Thoracic aorta (tissue), 2 donors: ENCODE data around the gene RAB39A. TPM values are rescaled to one million over a fixed set of nuclear protein-coding genes. Genes with fewer than 3 reads are reported as not detected.

Source experiments
- ATAC-seq: fragments of 150-250 bp; one replicate; pipeline ENCODE4 v1.8.0; 2017; ENCODE audit warnings: low read depth; ENCODE audit not compliant: insufficient number of reproducible peaks, low FRiP score
- DNase-seq: peaks from one replicate; pipeline ENCODE4 v3.0.0-alpha.2; 2020; ENCODE audit warnings: low spot score
- H3K27ac ChIP-seq, 2 donors: fragments of 200-600 bp; sonication (generic); 1 replicate in 1 of 2; 2 replicates in 1 of 2; pipeline ENCODE4 v1.5.1; 2016; ENCODE audit warnings: mild to moderate bottlenecking in 2 of 2, moderate library complexity in 2 of 2
- H3K27me3 ChIP-seq: fragments of 200-600 bp; sonication (generic); replicated peaks from 2 replicates; pipeline ENCODE4 v1.6.0; 2016; ENCODE audit warnings: mild to moderate bottlenecking; ENCODE audit not compliant: insufficient read depth
- H3K36me3 ChIP-seq: fragments of 200-600 bp; sonication (generic); one replicate; pipeline ENCODE4 v1.5.1; 2016
- H3K4me1 ChIP-seq, 2 donors: fragments of 200-600 bp; sonication (generic); 1 replicate in 1 of 2; 2 replicates in 1 of 2; pipeline versions ENCODE4 v1.5.1 to v1.6.0; 2016; ENCODE audit warnings: low read depth in 2 of 2, mild to moderate bottlenecking in 1 of 2; ENCODE audit not compliant: control insufficient read depth in 1 of 2
- H3K4me3 ChIP-seq: fragments of 200-600 bp; sonication (generic); 2 replicates; pipeline ENCODE4 v1.5.1; 2016; ENCODE audit warnings: mild to moderate bottlenecking
- H3K9me3 ChIP-seq: fragments of 200-600 bp; sonication (generic); 2 replicates; pipeline ENCODE4 v1.5.1; 2016
- CTCF ChIP-seq: fragments of 200-600 bp; sonication (generic); IDR thresholded peaks from one replicate; pipeline ENCODE4 v1.5.1; 2019; ENCODE audit warnings: antibody characterized with exemption
- total RNA-seq, 2 donors: library from RNA; depleted of rRNA; stranded (reverse); fragments of >200 nt; gene quantifications; one replicate each; pipeline versions ENCODE4 v1.1.0 to v1.2.3, GENCODE V29; 2016

Gene RAB39A
- total RNA-seq, 2 donors from 2014 or later, result 1.2 to 5.4 TPM

- Histone ChIP-seq H3K4me3 (no peak overlapping the region), H3K27me3 (no peaks in the 10 kb centered on the region), H3K9me3 (no peaks in the 10 kb centered on the region), H3K27ac (no peak overlapping the region), H3K4me1 (no peaks in the 10 kb centered on the region), H3K36me3 (no peaks in the 10 kb centered on the region)
- TF ChIP-seq CTCF, result no peak
- DNase-seq (no peak), ATAC-seq (no peak)
These were observed 60.3 kb downstream of the RAB39A start for GRCh38 chr11:107988397-107989158.

GRCh38 chr11:107991868-107992414 lies 63.7 kb downstream of the RAB39A start:
- Histone ChIP-seq H3K27me3 (no peaks in the 10 kb centered on the region), H3K9me3 (no peaks in the 10 kb centered on the region), H3K4me3 (no peak overlapping the region), H3K27ac (no peak overlapping the region), H3K4me1 (no peaks in the 10 kb centered on the region), H3K36me3 (no peaks in the 10 kb centered on the region)
- TF ChIP-seq CTCF, result no peak
- ATAC-seq (no peak), DNase-seq (no peak)

GRCh38 chr11:107996006-107996776 lies 67.9 kb downstream of the RAB39A start:
- Histone ChIP-seq H3K27me3 (no peaks in the 10 kb centered on the region), H3K9me3 (no peaks in the 10 kb centered on the region), H3K36me3 (no peaks in the 10 kb centered on the region), H3K4me1 (no peaks in the 10 kb centered on the region), H3K27ac (no peak overlapping the region), H3K4me3 (no peak overlapping the region)
- no peak for ATAC-seq
- TF ChIP-seq CTCF, result no peak
- no peak for DNase-seq

- ATAC-seq, result no peak
These were observed 70.5 kb downstream of the RAB39A start for GRCh38 chr11:107998761-107999160.

More at GRCh38 chr11:107998761-107999160, 70.5 kb downstream of the RAB39A start:
- Histone ChIP-seq H3K4me3 (no peak overlapping the region), H3K27ac (no peak overlapping the region), H3K27me3 (no peaks in the 10 kb centered on the region), H3K4me1 (no peaks in the 10 kb centered on the region), H3K9me3 (no peaks in the 10 kb centered on the region), H3K36me3 (no peaks in the 10 kb centered on the region)
- no peak for TF ChIP-seq CTCF
- no peak for DNase-seq
